ENCODE results near the gene NDUFA13. TPM values are rescaled to one million over a fixed set of nuclear protein-coding genes. Genes with fewer than 3 reads are reported as not detected.

NDUFA13 gene
- total RNA-seq, 1 experiment from 2014 or later, result 489 TPM

DNA sequence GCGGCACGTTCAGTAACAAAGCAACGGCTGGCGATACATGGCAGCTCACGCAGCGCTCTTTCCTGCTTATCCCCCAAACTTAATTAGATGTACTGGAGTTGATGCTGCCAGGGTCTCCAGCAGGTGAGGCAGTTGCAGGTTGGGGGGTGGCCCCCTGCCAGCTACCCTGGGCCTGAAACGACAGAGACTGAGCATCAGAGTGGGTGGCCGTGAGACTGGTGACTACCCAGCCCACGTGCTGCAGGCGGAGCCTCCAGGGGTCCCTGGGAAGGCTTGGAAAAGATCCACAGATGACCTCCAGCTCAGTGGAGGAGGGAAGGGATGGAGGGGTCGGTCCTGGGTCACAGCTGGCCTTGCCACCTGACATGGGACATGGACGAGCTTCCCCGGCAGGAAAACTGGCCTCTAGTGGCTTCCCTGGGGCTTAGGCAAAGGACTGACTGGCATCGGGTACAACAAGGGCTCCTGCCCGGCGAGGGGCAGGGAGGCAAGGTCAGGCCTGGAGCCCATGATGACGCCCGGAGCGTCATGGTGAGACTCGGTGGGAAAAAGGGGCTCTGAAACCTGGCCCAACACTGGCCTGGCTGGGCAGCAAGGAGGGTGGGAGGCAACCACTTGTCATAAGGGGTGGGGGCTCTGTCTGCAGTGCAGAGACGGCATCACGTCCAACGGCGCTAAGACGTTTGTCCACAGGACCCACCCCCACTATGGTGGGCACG, 46.1 kb downstream of the NDUFA13 start:
- H3K36me3 Mint-ChIP-seq (ENCODE audit: insufficient read depth in 1 of 3, low read depth in 3 of 3), result peaks cover 0 to 8% (median 8%) of the 10 kb centered on the region in 3 experiments; a peak in 6 of 7 replicates
- no peak overlapping the region for H2BK120ac ChIP-seq (ENCODE audit: low read depth, low read length, poor library complexity, severe bottlenecking)
- no peaks in the 10 kb centered on the region for H3K9me3 ChIP-seq (ENCODE audit: control insufficient read depth, low read depth, low read length)
- H4K91ac ChIP-seq (ENCODE audit: insufficient read length, low read depth, low read length), result no peak overlapping the region
- no peak overlapping the region for H2BK12ac ChIP-seq (ENCODE audit: insufficient read length, low read depth, low read length)
- WGBS (ENCODE audit: extremely low coverage, insufficient read length, low lambda C conversion rate), result no CpG with 5 or more reads among the region's 26 CpGs
- H3K4me2 ChIP-seq (ENCODE audit: insufficient read depth, insufficient read length, low read length), result no peak overlapping the region
- no peak overlapping the region for H2BK15ac ChIP-seq (ENCODE audit: low read depth, low read length)
- no peaks in the 10 kb centered on the region for H4K20me1 ChIP-seq (ENCODE audit: control insufficient read depth, insufficient read depth, insufficient read length)
- H3K79me2 ChIP-seq (ENCODE audit: insufficient read depth, low read length), result no peaks in the 10 kb centered on the region
- no peak overlapping the region for H3K4ac ChIP-seq (ENCODE audit: low read depth, low read length)
- no peak overlapping the region; a peak in 1 of 5 replicates for H3K4me3 Mint-ChIP-seq
- H3K4me1 ChIP-seq (ENCODE audit: insufficient read depth, low read length), result no peaks in the 10 kb centered on the region; the same call in 1 of the 2 replicates
- H2AK5ac ChIP-seq (ENCODE audit: insufficient read length, low read length), result no peak overlapping the region
- H3K27ac Mint-ChIP-seq, result peak overlapping the region in 1 of 3 experiments; percentile 64; a peak in 2 of 7 replicates
- H3K27me3 Mint-ChIP-seq (ENCODE audit: low read depth), result no peaks in the 10 kb centered on the region
- H4K5ac ChIP-seq (ENCODE audit: insufficient read length, low read depth, low read length), result no peak overlapping the region
- H3K23me2 ChIP-seq (ENCODE audit: insufficient read length, low read depth, low read length, poor library complexity, severe bottlenecking), result no peaks in the 10 kb centered on the region
- no peak overlapping the region for H2BK5ac ChIP-seq (ENCODE audit: insufficient read length, low read length)
- no peak overlapping the region for H4K8ac ChIP-seq (replicated peaks; ENCODE audit: insufficient read length, low read depth, low read length)
- no peaks in the 10 kb centered on the region for H3K9me3 Mint-ChIP-seq
- TF ChIP-seq, protein P1, sequence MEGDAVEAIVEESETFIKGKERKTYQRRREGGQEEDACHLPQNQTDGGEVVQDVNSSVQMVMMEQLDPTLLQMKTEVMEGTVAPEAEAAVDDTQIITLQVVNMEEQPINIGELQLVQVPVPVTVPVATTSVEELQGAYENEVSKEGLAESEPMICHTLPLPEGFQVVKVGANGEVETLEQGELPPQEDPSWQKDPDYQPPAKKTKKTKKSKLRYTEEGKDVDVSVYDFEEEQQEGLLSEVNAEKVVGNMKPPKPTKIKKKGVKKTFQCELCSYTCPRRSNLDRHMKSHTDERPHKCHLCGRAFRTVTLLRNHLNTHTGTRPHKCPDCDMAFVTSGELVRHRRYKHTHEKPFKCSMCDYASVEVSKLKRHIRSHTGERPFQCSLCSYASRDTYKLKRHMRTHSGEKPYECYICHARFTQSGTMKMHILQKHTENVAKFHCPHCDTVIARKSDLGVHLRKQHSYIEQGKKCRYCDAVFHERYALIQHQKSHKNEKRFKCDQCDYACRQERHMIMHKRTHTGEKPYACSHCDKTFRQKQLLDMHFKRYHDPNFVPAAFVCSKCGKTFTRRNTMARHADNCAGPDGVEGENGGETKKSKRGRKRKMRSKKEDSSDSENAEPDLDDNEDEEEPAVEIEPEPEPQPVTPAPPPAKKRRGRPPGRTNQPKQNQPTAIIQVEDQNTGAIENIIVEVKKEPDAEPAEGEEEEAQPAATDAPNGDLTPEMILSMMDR (conservative IDR thresholded peaks at IDR 0.05), result no peak
- no peak overlapping the region for H2BK20ac ChIP-seq (ENCODE audit: low read depth, low read length, poor library complexity, severe bottlenecking)
- H3K27ac ChIP-seq (ENCODE audit: insufficient read length, low read depth, low read length), result no peak overlapping the region
- H3T11ph ChIP-seq (ENCODE audit: low read length), result no peak overlapping the region
- H3K27me3 ChIP-seq (ENCODE audit: insufficient read depth, low read length), result no peaks in the 10 kb centered on the region
- H3K18ac ChIP-seq (ENCODE audit: insufficient read length, low read depth, low read length), result no peak overlapping the region
- H3K79me1 ChIP-seq (ENCODE audit: insufficient read depth, low read depth, low read length, poor library complexity, severe bottlenecking), result no peaks in the 10 kb centered on the region
- no peak overlapping the region for H3K9ac ChIP-seq (ENCODE audit: extremely low read depth, insufficient read length, low read length)
- H3K23ac ChIP-seq (ENCODE audit: insufficient read length, low read depth, low read length), result no peak overlapping the region
- no peak overlapping the region for H3K56ac ChIP-seq (ENCODE audit: insufficient read length, low read depth, low read length)
- peaks cover 5 to 9% of the 10 kb centered on the region in 2 experiments for H3K4me1 Mint-ChIP-seq
- H2AFZ ChIP-seq (ENCODE audit: low read length), result no peak overlapping the region
- no peak overlapping the region for H3K14ac ChIP-seq (ENCODE audit: insufficient read depth, low read length)
- DNase-seq, result no peak

Measured in H9 (cell line).